Hematopoietic multipotent progenitor cell (in vitro differentiated cells): ENCODE measurements around the gene BCO2. TPM values are rescaled to one million over a fixed set of nuclear protein-coding genes. Genes with fewer than 3 reads are reported as not detected.

Source experiments
- DNase-seq, 3 donors: peaks; one replicate each; pipeline ENCODE4 v3.0.0-alpha.2; 2011 to 2015; ENCODE audit warnings: low read depth in 2 of 3, low spot score in 2 of 3
- small RNA-seq: library from RNA; depleted of rRNA; stranded (forward); fragments of <200 nt; gene quantifications from one replicate; pipeline ENCODE3, GENCODE V24; 2012
- total RNA-seq: library from RNA; depleted of rRNA; stranded (reverse); fragments of >200 nt; gene quantifications from one replicate; pipeline ENCODE4 v1.2.3, GENCODE V29; 2012

The BCO2 gene
- total RNA-seq, 1 donor = 1.3 TPM

- no peak for DNase-seq
Measured at GRCh38 chr11:112241486-112241885, 66.2 kb downstream of the BCO2 start.

- no peak for DNase-seq
Measured at GRCh38 chr11:112247201-112247600, 71.9 kb downstream of the BCO2 start.

- DNase-seq = no peak
Measured at GRCh38 chr11:112248201-112248600, 72.9 kb downstream of the BCO2 start.

DNA sequence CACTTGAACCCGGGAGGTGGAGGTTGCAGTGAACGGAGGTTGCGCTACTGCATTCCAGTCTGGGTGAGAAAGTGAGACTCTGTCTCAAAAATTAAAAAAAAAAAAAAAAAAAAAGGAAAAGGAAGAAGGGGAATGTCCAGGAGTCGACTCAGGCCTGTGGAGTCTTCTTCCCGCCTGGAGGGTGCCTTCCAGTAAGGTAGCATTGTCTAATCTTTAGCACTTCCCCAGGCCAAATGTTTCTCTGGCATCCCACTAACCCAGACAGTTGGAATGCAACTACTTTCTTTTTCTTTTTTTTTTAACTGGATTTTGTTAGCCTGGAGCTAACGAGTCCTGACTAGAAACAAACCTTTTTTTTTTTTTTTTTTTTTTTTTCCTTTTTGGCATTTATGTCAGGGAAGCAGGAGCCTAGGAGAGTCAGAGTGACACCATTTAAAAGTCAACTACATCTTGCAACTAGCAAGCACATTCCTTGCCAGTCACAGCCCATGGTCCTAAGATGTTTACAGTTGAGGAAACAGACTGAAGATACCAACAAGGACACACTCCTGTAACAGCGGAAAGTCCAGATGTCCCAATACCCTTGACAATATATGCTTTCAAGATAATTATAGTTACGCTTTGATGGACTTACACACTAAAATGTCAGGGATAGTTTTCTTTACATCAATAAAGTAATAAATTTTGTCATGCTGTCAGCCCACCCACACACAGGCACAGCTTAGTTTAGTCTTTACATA, 74.7 kb downstream of the BCO2 start:
- DNase-seq = no peak

GRCh38 chr11:112253605-112254242, 78.4 kb downstream of the BCO2 start:
- no peak for DNase-seq

DNA sequence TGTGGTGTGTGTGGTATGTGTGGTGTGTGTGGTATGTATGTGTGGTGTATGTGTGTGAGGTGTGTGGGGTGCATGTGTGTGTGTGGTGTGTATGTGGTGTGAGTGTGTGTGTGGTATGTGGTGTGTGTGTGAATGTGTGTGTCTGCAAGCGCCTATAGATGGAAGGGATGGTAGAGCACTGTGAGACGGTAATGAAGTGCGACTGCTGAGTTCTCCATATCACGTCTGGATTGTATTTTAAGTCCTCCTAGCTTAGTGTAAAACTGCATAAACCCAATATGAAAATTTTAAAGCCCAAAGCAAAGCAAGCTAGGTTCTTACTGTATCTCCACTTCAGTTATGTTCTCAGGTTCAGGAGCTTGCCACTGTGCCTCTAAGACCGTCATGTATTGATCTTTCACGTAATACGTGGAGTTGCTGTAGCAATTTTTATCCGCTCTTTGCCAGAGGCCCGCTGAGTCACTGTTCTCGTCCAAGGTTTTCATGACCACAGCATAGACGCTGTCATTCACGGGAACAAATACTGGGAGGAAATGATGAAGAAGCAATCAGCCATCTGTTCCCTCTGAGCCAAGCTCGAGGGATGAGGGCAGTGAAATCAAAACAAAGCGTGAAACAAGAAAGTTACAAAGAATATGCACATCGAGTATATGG, 79.9 kb downstream of the BCO2 start:
- peak in 2 of 3 donors; percentile 15 to 26 for DNase-seq

DNA sequence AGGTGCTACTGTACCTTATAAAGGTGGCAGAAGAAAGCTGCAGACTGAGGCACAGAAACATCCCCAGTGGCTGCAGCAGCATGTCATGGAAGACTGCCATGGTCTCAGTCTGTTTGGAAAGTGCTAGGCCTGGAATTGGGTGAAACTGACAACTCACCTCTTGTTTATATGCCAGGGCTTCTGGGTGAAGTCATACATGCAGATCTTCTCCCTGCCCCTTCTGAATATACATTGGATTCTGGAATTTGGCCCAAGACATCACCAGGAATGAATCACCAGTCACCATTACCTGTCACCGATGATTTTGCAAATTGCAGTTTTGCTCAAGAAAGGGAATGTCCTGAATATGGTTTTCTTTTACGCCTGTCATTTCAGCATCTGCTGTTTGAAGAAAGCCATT, 85.2 kb downstream of the BCO2 start, which contains the start of gene PLET1:
Gene PLET1 (minus strand): TSS at position 371 of the 400 bp plus-strand sequence. CDS start 271 bp downstream, at position 100.
- DNase-seq = no peak

- DNase-seq = no peak
Measured at GRCh38 chr11:112265659-112266409, 90.5 kb downstream of the BCO2 start.

GRCh38 chr11:112266410-112266778, 91.1 kb downstream of the BCO2 start:
- DNase-seq = no peak

DNA sequence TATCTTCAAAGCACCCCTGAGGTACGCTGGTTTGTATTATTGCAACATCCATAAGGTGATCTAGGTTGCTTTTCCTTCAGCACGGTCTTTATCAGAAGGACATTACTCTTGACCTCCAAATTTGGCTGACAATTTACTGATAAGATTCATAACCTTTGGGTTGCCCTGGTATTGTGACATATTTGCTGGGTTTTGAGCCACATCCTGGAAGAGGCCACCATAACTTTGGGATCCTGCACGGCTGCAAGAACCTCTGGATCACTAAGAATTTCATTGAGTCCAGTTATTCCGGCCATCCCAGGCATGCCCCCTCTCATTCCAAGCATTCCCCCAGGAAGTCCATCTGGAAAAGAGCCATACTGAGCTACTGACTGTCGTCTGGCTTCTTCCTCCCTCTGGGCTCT, 91.9 kb downstream of the BCO2 start:
- no peak for DNase-seq

- DNase-seq = no peak
Measured at GRCh38 chr11:112268406-112268805, 93.1 kb downstream of the BCO2 start.

Small RNA genes within 50 kb of the gene (small RNA-seq; reads per million reads assigned to genes)
- gene MRPS36P4 = not detected

Other genes with a start within 250 kb of the BCO2 start
- gene DIXDC1, start 238.2 kb upstream of the BCO2 start, total RNA-seq = 2.7 TPM
- 16.7 TPM for gene DLAT, start 150.1 kb upstream of the BCO2 start, total RNA-seq
- 0.54 TPM for gene PIH1D2, start 101.5 kb upstream of the BCO2 start, total RNA-seq
- 12.1 TPM for gene NKAPD1, start 101.2 kb upstream of the BCO2 start, total RNA-seq
- gene TIMM8B, start 88.8 kb upstream of the BCO2 start, total RNA-seq = 39.6 TPM
- gene SDHD, start 88.6 kb upstream of the BCO2 start, total RNA-seq = 156 TPM
- gene IL18, start 11.4 kb upstream of the BCO2 start, total RNA-seq = 26.4 TPM
- gene TEX12, start 8.1 kb upstream of the BCO2 start, total RNA-seq = not detected
- 18.9 TPM for gene PTS, start 50.9 kb downstream of the BCO2 start, total RNA-seq
- gene PLET1, start 85.3 kb downstream of the BCO2 start, total RNA-seq = not detected